PC-9 (cell line): Measurements from ENCODE around the gene TRAF3. TPM values are rescaled to one million over a fixed set of nuclear protein-coding genes. Genes with fewer than 3 reads are reported as not detected.

ENCODE experiments used
- BruUV-seq: library from RNA; stranded (reverse); fragments of 400-500 nt; replicated peaks from 2 replicates; lab custom pipeline; 2021; lab: Mats Ljungman, UMichigan
- CTCF ChIA-PET: fragments of 300-600 bp; sonication (Branson Sonifier 250); formaldehyde crosslinking; loops from one replicate; lab custom pipeline; 2022; ENCODE audit warnings: antibody characterized with exemption; lab: Charles Lee
- POLR2A ChIA-PET: fragments of 300-600 bp; sonication (Branson Sonifier 250); formaldehyde crosslinking; loops from one replicate; lab custom pipeline; 2022; ENCODE audit warnings: antibody characterized with exemption; ENCODE audit not compliant: unreplicated experiment; lab: Charles Lee
- DNase-seq, 2 experiments: peaks; one replicate each; pipeline versions ENCODE4 v3.0.0 to v3.0.0-alpha.2; 2015 to 2022; ENCODE audit warnings: mixed read lengths in 1 of 2
- H2AFZ ChIP-seq: fragments of 200-600 bp; sonication (generic); 2 replicates; pipeline ENCODE4 v1.8.1; 2017; ENCODE audit warnings: antibody characterized with exemption
- H3F3A ChIP-seq: fragments of 200-600 bp; sonication (generic); 2 replicates; pipeline ENCODE4 v1.8.1; 2017; ENCODE audit warnings: antibody characterized with exemption, mild to moderate bottlenecking, low read depth; ENCODE audit not compliant: insufficient read depth
- H3K27ac ChIP-seq: fragments of 200-600 bp; sonication (generic); 2 replicates; pipeline ENCODE4 v1.6.1; 2016; ENCODE audit warnings: mixed run types
- H3K27me3 ChIP-seq: fragments of 200-600 bp; sonication (generic); 2 replicates; pipeline ENCODE4 v1.6.1; 2016; ENCODE audit warnings: low read depth, mixed run types; ENCODE audit not compliant: insufficient read depth
- H3K36me3 ChIP-seq: fragments of 200-600 bp; sonication (generic); 2 replicates; pipeline ENCODE4 v1.6.1; 2016; ENCODE audit warnings: low read depth, mixed run types
- H3K4me1 ChIP-seq: fragments of 200-600 bp; sonication (generic); replicated peaks from 2 replicates; pipeline ENCODE4 v1.6.1; 2016; ENCODE audit warnings: mixed run types; ENCODE audit not compliant: insufficient read depth
- H3K4me2 ChIP-seq: fragments of 200-600 bp; sonication (generic); 2 replicates; pipeline ENCODE4 v1.6.1; 2017; ENCODE audit warnings: mixed run types
- H3K4me3 ChIP-seq: fragments of 200-600 bp; sonication (generic); 2 replicates; pipeline ENCODE4 v1.6.1; 2016; ENCODE audit warnings: mixed run types
- H3K79me2 ChIP-seq: fragments of 200-600 bp; sonication (generic); 2 replicates; pipeline ENCODE4 v1.6.1; 2017; ENCODE audit warnings: low read depth, mixed run types
- H3K9me2 ChIP-seq: fragments of 200-600 bp; sonication (generic); 2 replicates; pipeline ENCODE4 v1.8.1; 2017; ENCODE audit warnings: mild to moderate bottlenecking; ENCODE audit not compliant: insufficient read depth
- H3K9me3 ChIP-seq: fragments of 200-600 bp; sonication (generic); 2 replicates; pipeline ENCODE4 v1.8.1; 2016; ENCODE audit warnings: low read depth; ENCODE audit not compliant: insufficient read depth
- H4K20me1 ChIP-seq: fragments of 200-600 bp; sonication (generic); 2 replicates; pipeline ENCODE4 v1.8.1; 2017; ENCODE audit not compliant: insufficient read depth
- CTCF ChIP-seq: fragments of 200-600 bp; sonication (generic); conservative IDR thresholded peaks from 2 replicates; pipeline ENCODE4 v1.6.1; 2017; ENCODE audit warnings: mixed run types, antibody characterized with exemption, mild to moderate bottlenecking, moderate library complexity
- EZH2 ChIP-seq: fragments of 200-600 bp; sonication (generic); IDR thresholded peaks from 2 replicates; pipeline ENCODE4 v1.8.0; 2017; ENCODE audit warnings: antibody characterized with exemption, low read depth
- intact Hi-C: fragments of 100-400 bp; cut with micrococcal nuclease; formaldehyde crosslinking; loops from one replicate; pipeline ENCODE4 v1.10.0; 2022; ENCODE audit not compliant: unreplicated experiment
- total RNA-seq: library from RNA; stranded (reverse); gene quantifications from 2 replicates; pipeline ENCODE4 v1.2.3, GENCODE V29; 2021

The TRAF3 gene
- total RNA-seq, 1 experiment from 2014 or later, result 41.3 TPM

GRCh38 chr14:102914474-102915291 lies 137.4 kb downstream of the TRAF3 start:
- no peaks in the 10 kb centered on the region for H3K4me1 ChIP-seq
- H3K4me2 ChIP-seq, result no peak overlapping the region
- POLR2A ChIA-PET, result interaction anchor here (0.7 kb wide), 1 partner anchor 326 kb away, joined by 8 read pairs; no protein-coding TSS in a partner anchor

GRCh38 chr14:102915292-102916110 lies 138.3 kb downstream of the TRAF3 start:
- H3K4me2 ChIP-seq, result no peak overlapping the region
- H3K4me1 ChIP-seq, result no peaks in the 10 kb centered on the region
- ChIA-PET POLR2A (interaction anchor here (0.7 kb wide), 1 partner anchor 327 kb away, joined by 8 read pairs; no protein-coding TSS in a partner anchor), CTCF (interaction anchor here (0.6 kb wide), 1 partner anchor 220 kb away, joined by 3 read pairs; no protein-coding TSS in a partner anchor)
- H3F3A ChIP-seq, result no peaks in the 10 kb centered on the region; the same call in none of the 2 replicates
- no peaks in the 10 kb centered on the region; the same call in 1 of the 2 replicates for H3K9me3 ChIP-seq
- H3K36me3 ChIP-seq, result no peaks in the 10 kb centered on the region
- no peak overlapping the region for H2AFZ ChIP-seq
- H3K27me3 ChIP-seq, result no peaks in the 10 kb centered on the region
- H3K4me3 ChIP-seq, result no peak overlapping the region
- no peak for DNase-seq
- no TSS peak for BruUV-seq
- H3K9me2 ChIP-seq, result no peaks in the 10 kb centered on the region
- no peaks in the 10 kb centered on the region for H4K20me1 ChIP-seq
- TF ChIP-seq CTCF (no peak), EZH2 (no peak)
- no peaks in the 10 kb centered on the region for H3K79me2 ChIP-seq
- intact Hi-C loops, result loop anchor here (5.0 kb wide), 1 partner anchor 478 kb away; no protein-coding TSS in a partner anchor
- H3K27ac ChIP-seq, result no peak overlapping the region

More at GRCh38 chr14:102914474-102915291, 137.4 kb downstream of the TRAF3 start:
- intact Hi-C loops, result loop anchor here (5.0 kb wide), 1 partner anchor 477 kb away; no protein-coding TSS in a partner anchor
- H3K9me2 ChIP-seq, result no peaks in the 10 kb centered on the region
- no peaks in the 10 kb centered on the region for H3K27me3 ChIP-seq
- H3K79me2 ChIP-seq, result no peaks in the 10 kb centered on the region
- TF ChIP-seq CTCF (no peak), EZH2 (no peak)
- H3K9me3 ChIP-seq, result no peaks in the 10 kb centered on the region
- CTCF ChIA-PET, result no interaction called here
- BruUV-seq, result no TSS peak
- no peak for DNase-seq
- no peak overlapping the region for H3K27ac ChIP-seq
- H4K20me1 ChIP-seq, result no peaks in the 10 kb centered on the region
- no peak overlapping the region for H2AFZ ChIP-seq
- H3K36me3 ChIP-seq, result no peaks in the 10 kb centered on the region
- no peak overlapping the region for H3K4me3 ChIP-seq
- H3F3A ChIP-seq, result no peaks in the 10 kb centered on the region; the same call in none of the 2 replicates
